ENCODE measurements around the gene LAMA5.

Gene LAMA5

GRCh38 chr20:62274332-62274950 lies 92.7 kb downstream of the LAMA5 start:
- H3K27me3 ChIP-seq (ENCODE audit: control insufficient read depth in 2 of 2, insufficient read depth in 2 of 2, low read length in 2 of 2) = no peaks in the 10 kb centered on the region
- no peaks in the 10 kb centered on the region for H3K4me1 ChIP-seq (ENCODE audit: control insufficient read depth in 2 of 2, insufficient read depth in 2 of 2, low read length in 2 of 2)
- H3K9ac ChIP-seq (ENCODE audit: low read depth in 1 of 2, low read length in 2 of 2) = no peak overlapping the region
- peaks cover 57 to 64% of the 10 kb centered on the region in 2 donors for H3K36me3 ChIP-seq (ENCODE audit: control insufficient read depth in 2 of 2, insufficient read depth in 2 of 2, low read length in 2 of 2)
- no peak overlapping the region for H3K27ac ChIP-seq (ENCODE audit: low read depth in 2 of 2, low read length in 2 of 2)
- H3K9me3 ChIP-seq (ENCODE audit: control insufficient read depth in 2 of 2, low read length in 2 of 2) = no peaks in the 10 kb centered on the region
- H3K4me3 ChIP-seq (ENCODE audit: low read length in 2 of 2) = no peak overlapping the region

GRCh38 chr20:62273416-62273815 lies 93.7 kb downstream of the LAMA5 start:
- peaks cover 53 to 56% of the 10 kb centered on the region in 2 donors for H3K36me3 ChIP-seq (ENCODE audit: control insufficient read depth in 2 of 2, insufficient read depth in 2 of 2, low read length in 2 of 2)

GRCh38 chr20:62272200-62272599 lies 94.9 kb downstream of the LAMA5 start:
- peaks cover 50% of the 10 kb centered on the region in 2 donors for H3K36me3 ChIP-seq (ENCODE audit: control insufficient read depth in 2 of 2, insufficient read depth in 2 of 2, low read length in 2 of 2)
- H3K4me1 ChIP-seq (ENCODE audit: control insufficient read depth in 2 of 2, insufficient read depth in 2 of 2, low read length in 2 of 2) = no peaks in the 10 kb centered on the region
- no peak overlapping the region for H3K27ac ChIP-seq (ENCODE audit: low read depth in 2 of 2, low read length in 2 of 2)
- H3K9me3 ChIP-seq (ENCODE audit: control insufficient read depth in 2 of 2, low read length in 2 of 2) = no peaks in the 10 kb centered on the region
- no peak overlapping the region for H3K9ac ChIP-seq (ENCODE audit: low read depth in 1 of 2, low read length in 2 of 2)
- no peak overlapping the region for H3K4me3 ChIP-seq (ENCODE audit: low read length in 2 of 2)
- H3K27me3 ChIP-seq (ENCODE audit: control insufficient read depth in 2 of 2, insufficient read depth in 2 of 2, low read length in 2 of 2) = no peaks in the 10 kb centered on the region

More at GRCh38 chr20:62273416-62273815, 93.7 kb downstream of the LAMA5 start:
- no peak overlapping the region for H3K9ac ChIP-seq (ENCODE audit: low read depth in 1 of 2, low read length in 2 of 2)
- no peaks in the 10 kb centered on the region for H3K4me1 ChIP-seq (ENCODE audit: control insufficient read depth in 2 of 2, insufficient read depth in 2 of 2, low read length in 2 of 2)
- H3K27me3 ChIP-seq (ENCODE audit: control insufficient read depth in 2 of 2, insufficient read depth in 2 of 2, low read length in 2 of 2) = no peaks in the 10 kb centered on the region
- H3K27ac ChIP-seq (ENCODE audit: low read depth in 2 of 2, low read length in 2 of 2) = no peak overlapping the region
- no peak overlapping the region for H3K4me3 ChIP-seq (ENCODE audit: low read length in 2 of 2)
- H3K9me3 ChIP-seq (ENCODE audit: control insufficient read depth in 2 of 2, low read length in 2 of 2) = no peaks in the 10 kb centered on the region

- Histone ChIP-seq H3K4me3 (ENCODE audit: low read length in 2 of 2) (no peak overlapping the region), H3K27ac (ENCODE audit: low read depth in 2 of 2, low read length in 2 of 2) (no peak overlapping the region), H3K9ac (ENCODE audit: low read depth in 1 of 2, low read length in 2 of 2) (no peak overlapping the region), H3K27me3 (ENCODE audit: control insufficient read depth in 2 of 2, insufficient read depth in 2 of 2, low read length in 2 of 2) (no peaks in the 10 kb centered on the region), H3K9me3 (ENCODE audit: control insufficient read depth in 2 of 2, low read length in 2 of 2) (no peaks in the 10 kb centered on the region), H3K4me1 (ENCODE audit: control insufficient read depth in 2 of 2, insufficient read depth in 2 of 2, low read length in 2 of 2) (no peaks in the 10 kb centered on the region), H3K36me3 (ENCODE audit: control insufficient read depth in 2 of 2, insufficient read depth in 2 of 2, low read length in 2 of 2) (peaks cover 43 to 61% of the 10 kb centered on the region in 2 donors)
Observed at GRCh38 chr20:62269871-62270270, 97.2 kb downstream of the LAMA5 start.

GRCh38 chr20:62269378-62269777 lies 97.7 kb downstream of the LAMA5 start:
- Histone ChIP-seq H3K9ac (ENCODE audit: low read depth in 1 of 2, low read length in 2 of 2) (no peak overlapping the region), H3K27me3 (ENCODE audit: control insufficient read depth in 2 of 2, insufficient read depth in 2 of 2, low read length in 2 of 2) (no peaks in the 10 kb centered on the region), H3K9me3 (ENCODE audit: control insufficient read depth in 2 of 2, low read length in 2 of 2) (peaks cover 0 to 2% of the 10 kb centered on the region in 2 donors), H3K4me1 (ENCODE audit: control insufficient read depth in 2 of 2, insufficient read depth in 2 of 2, low read length in 2 of 2) (no peaks in the 10 kb centered on the region), H3K27ac (ENCODE audit: low read depth in 2 of 2, low read length in 2 of 2) (no peak overlapping the region), H3K4me3 (ENCODE audit: low read length in 2 of 2) (no peak overlapping the region), H3K36me3 (ENCODE audit: control insufficient read depth in 2 of 2, insufficient read depth in 2 of 2, low read length in 2 of 2) (peaks cover 48 to 65% of the 10 kb centered on the region in 2 donors)

- Histone ChIP-seq H3K4me1 (ENCODE audit: control insufficient read depth in 2 of 2, insufficient read depth in 2 of 2, low read length in 2 of 2) (no peaks in the 10 kb centered on the region), H3K36me3 (ENCODE audit: control insufficient read depth in 2 of 2, insufficient read depth in 2 of 2, low read length in 2 of 2) (peaks cover 51 to 64% of the 10 kb centered on the region in 2 donors), H3K27ac (ENCODE audit: low read depth in 2 of 2, low read length in 2 of 2) (no peak overlapping the region), H3K9me3 (ENCODE audit: control insufficient read depth in 2 of 2, low read length in 2 of 2) (peaks cover 0 to 2% of the 10 kb centered on the region in 2 donors), H3K27me3 (ENCODE audit: control insufficient read depth in 2 of 2, insufficient read depth in 2 of 2, low read length in 2 of 2) (no peaks in the 10 kb centered on the region), H3K4me3 (ENCODE audit: low read length in 2 of 2) (no peak overlapping the region), H3K9ac (ENCODE audit: low read depth in 1 of 2, low read length in 2 of 2) (no peak overlapping the region)
Observed at GRCh38 chr20:62268228-62268900, 98.7 kb downstream of the LAMA5 start.

GRCh38 chr20:62267543-62267942 lies 99.6 kb downstream of the LAMA5 start:
- Histone ChIP-seq H3K4me1 (ENCODE audit: control insufficient read depth in 2 of 2, insufficient read depth in 2 of 2, low read length in 2 of 2) (no peaks in the 10 kb centered on the region), H3K36me3 (ENCODE audit: control insufficient read depth in 2 of 2, insufficient read depth in 2 of 2, low read length in 2 of 2) (peaks cover 49 to 60% of the 10 kb centered on the region in 2 donors), H3K9ac (ENCODE audit: low read depth in 1 of 2, low read length in 2 of 2) (no peak overlapping the region), H3K27me3 (ENCODE audit: control insufficient read depth in 2 of 2, insufficient read depth in 2 of 2, low read length in 2 of 2) (no peaks in the 10 kb centered on the region), H3K27ac (ENCODE audit: low read depth in 2 of 2, low read length in 2 of 2) (no peak overlapping the region), H3K4me3 (ENCODE audit: low read length in 2 of 2) (no peak overlapping the region), H3K9me3 (ENCODE audit: control insufficient read depth in 2 of 2, low read length in 2 of 2) (peaks cover 0 to 2% of the 10 kb centered on the region in 2 donors)

- Histone ChIP-seq H3K9ac (ENCODE audit: low read depth in 1 of 2, low read length in 2 of 2) (no peak overlapping the region), H3K9me3 (ENCODE audit: control insufficient read depth in 2 of 2, low read length in 2 of 2) (peaks cover 0 to 2% of the 10 kb centered on the region in 2 donors)
Observed at GRCh38 chr20:62266851-62267250, 100.3 kb downstream of the LAMA5 start.

GRCh38 chr20:62266340-62266739 lies 100.8 kb downstream of the LAMA5 start:
- Histone ChIP-seq H3K4me1 (ENCODE audit: control insufficient read depth in 2 of 2, insufficient read depth in 2 of 2, low read length in 2 of 2) (no peaks in the 10 kb centered on the region), H3K27me3 (ENCODE audit: control insufficient read depth in 2 of 2, insufficient read depth in 2 of 2, low read length in 2 of 2) (no peaks in the 10 kb centered on the region), H3K27ac (ENCODE audit: low read depth in 2 of 2, low read length in 2 of 2) (no peak overlapping the region), H3K9ac (ENCODE audit: low read depth in 1 of 2, low read length in 2 of 2) (no peak overlapping the region), H3K4me3 (ENCODE audit: low read length in 2 of 2) (no peak overlapping the region), H3K36me3 (ENCODE audit: control insufficient read depth in 2 of 2, insufficient read depth in 2 of 2, low read length in 2 of 2) (peaks cover 47 to 58% of the 10 kb centered on the region in 2 donors), H3K9me3 (ENCODE audit: control insufficient read depth in 2 of 2, low read length in 2 of 2) (peaks cover 0 to 2% of the 10 kb centered on the region in 2 donors)

More at GRCh38 chr20:62266851-62267250, 100.3 kb downstream of the LAMA5 start:
- no peak overlapping the region for H3K4me3 ChIP-seq (ENCODE audit: low read length in 2 of 2)
- H3K27me3 ChIP-seq (ENCODE audit: control insufficient read depth in 2 of 2, insufficient read depth in 2 of 2, low read length in 2 of 2) = no peaks in the 10 kb centered on the region
- H3K27ac ChIP-seq (ENCODE audit: low read depth in 2 of 2, low read length in 2 of 2) = no peak overlapping the region
- no peaks in the 10 kb centered on the region for H3K4me1 ChIP-seq (ENCODE audit: control insufficient read depth in 2 of 2, insufficient read depth in 2 of 2, low read length in 2 of 2)
- peaks cover 48 to 57% of the 10 kb centered on the region in 2 donors for H3K36me3 ChIP-seq (ENCODE audit: control insufficient read depth in 2 of 2, insufficient read depth in 2 of 2, low read length in 2 of 2)

- H3K36me3 ChIP-seq (ENCODE audit: control insufficient read depth in 2 of 2, insufficient read depth in 2 of 2, low read length in 2 of 2) = peaks cover 53 to 57% of the 10 kb centered on the region in 2 donors
- no peaks in the 10 kb centered on the region for H3K27me3 ChIP-seq (ENCODE audit: control insufficient read depth in 2 of 2, insufficient read depth in 2 of 2, low read length in 2 of 2)
- H3K9ac ChIP-seq (ENCODE audit: low read depth in 1 of 2, low read length in 2 of 2) = no peak overlapping the region
- no peaks in the 10 kb centered on the region for H3K4me1 ChIP-seq (ENCODE audit: control insufficient read depth in 2 of 2, insufficient read depth in 2 of 2, low read length in 2 of 2)
- H3K4me3 ChIP-seq (ENCODE audit: low read length in 2 of 2) = no peak overlapping the region
- peaks cover 0 to 2% of the 10 kb centered on the region in 2 donors for H3K9me3 ChIP-seq (ENCODE audit: control insufficient read depth in 2 of 2, low read length in 2 of 2)
- no peak overlapping the region for H3K27ac ChIP-seq (ENCODE audit: low read depth in 2 of 2, low read length in 2 of 2)
Observed at GRCh38 chr20:62265365-62265764, 101.7 kb downstream of the LAMA5 start.
